Measurements from ENCODE around the gene CBX8.

CBX8 gene

DNA sequence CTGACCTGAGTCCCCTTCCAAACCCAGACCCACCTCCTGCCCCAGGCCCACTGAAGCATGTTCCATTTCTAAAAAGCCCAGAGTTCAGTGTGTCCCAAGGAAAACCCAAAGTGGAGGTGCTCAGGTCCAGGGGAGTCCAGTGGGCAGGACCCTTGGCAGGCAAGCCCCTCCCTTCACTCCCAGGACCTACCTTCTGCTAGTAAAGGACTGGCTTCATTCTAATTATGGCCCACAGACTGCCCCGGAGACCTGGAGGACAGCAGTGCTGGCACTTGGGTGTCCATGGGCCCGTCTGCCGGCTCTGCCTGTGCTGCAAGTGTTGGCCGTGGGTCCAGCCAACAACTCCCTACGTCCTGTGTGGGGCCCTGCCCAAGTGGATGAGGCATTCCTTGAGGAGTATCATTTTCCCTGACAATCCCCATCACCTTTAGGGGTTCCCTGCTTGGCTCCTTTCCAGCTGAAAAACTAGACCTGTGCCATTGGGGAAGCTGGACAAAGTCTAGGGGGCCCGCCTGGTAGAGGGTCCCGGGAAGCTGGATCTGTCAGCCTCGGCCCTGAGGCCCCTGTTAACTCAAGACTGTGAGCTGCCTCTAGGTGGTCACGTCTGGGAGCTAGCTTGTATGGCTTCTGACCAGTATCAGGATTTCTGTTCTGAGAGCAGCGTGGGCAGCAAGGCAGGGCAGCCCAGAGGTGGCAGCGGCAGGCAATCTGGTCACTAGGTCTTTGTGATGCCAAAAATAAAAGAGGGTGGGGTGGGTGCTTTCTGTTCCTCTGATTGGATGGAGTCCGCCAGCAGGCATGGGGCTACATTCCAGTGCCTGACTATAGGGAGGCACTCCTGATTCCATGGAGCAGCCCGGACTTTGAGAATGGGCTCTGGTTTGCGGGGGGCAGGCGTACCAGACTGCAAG, 10.7 kb downstream of the CBX8 start:
- TF ChIP-seq, protein P1, sequence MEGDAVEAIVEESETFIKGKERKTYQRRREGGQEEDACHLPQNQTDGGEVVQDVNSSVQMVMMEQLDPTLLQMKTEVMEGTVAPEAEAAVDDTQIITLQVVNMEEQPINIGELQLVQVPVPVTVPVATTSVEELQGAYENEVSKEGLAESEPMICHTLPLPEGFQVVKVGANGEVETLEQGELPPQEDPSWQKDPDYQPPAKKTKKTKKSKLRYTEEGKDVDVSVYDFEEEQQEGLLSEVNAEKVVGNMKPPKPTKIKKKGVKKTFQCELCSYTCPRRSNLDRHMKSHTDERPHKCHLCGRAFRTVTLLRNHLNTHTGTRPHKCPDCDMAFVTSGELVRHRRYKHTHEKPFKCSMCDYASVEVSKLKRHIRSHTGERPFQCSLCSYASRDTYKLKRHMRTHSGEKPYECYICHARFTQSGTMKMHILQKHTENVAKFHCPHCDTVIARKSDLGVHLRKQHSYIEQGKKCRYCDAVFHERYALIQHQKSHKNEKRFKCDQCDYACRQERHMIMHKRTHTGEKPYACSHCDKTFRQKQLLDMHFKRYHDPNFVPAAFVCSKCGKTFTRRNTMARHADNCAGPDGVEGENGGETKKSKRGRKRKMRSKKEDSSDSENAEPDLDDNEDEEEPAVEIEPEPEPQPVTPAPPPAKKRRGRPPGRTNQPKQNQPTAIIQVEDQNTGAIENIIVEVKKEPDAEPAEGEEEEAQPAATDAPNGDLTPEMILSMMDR (conservative IDR thresholded peaks at IDR 0.05), result no peak
- no peak for TF ChIP-seq ZFX (IDR thresholded peaks at IDR 0.05)
- no peak overlapping the region for H3K27ac ChIP-seq

DNA sequence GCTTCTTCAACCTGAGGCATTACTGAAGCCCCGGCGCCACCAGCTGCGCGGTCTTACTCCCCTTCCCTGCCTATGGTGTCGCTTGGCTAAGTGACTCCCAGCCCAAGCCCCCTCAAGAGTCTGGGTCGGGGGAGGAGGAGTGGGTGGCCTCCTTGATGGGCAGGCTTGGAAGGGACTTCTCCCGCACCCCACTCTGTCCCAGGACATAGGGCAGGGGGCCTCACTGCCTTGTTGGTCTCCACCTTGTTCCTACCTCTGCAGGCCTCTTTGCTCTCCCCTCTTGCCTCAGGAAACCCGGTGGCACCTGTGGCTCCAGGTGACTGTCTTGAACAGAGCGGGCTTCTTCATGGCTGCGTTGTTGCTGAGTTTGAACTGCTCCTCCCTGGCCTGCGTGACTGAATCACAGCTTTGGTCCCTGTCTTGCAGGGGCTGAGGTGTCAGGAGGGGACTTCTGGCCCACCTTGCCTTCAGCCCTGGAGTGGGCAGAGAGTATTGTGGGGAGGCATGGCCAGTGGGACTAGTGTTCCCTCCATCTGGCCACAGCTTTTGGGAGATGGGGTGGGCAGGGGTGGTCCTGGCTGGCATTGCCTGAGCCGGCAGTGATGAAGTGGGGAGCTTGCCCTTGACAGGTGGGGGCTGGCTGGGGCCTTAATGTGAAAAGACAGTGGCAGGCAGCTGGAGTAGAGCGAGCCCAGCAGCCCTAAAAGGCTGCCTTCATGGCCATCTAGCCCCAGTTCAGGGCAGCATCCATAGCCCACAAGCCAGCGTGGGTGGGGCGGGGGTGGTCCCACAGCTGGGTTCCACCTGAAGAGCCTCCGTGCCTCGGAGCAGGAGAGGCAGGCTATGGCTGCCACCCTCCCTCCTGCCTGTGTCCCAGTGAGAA, 11.6 kb downstream of the CBX8 start:
- no peak for TF ChIP-seq ZFX (IDR thresholded peaks at IDR 0.05)
- TF ChIP-seq, protein P1 (conservative IDR thresholded peaks at IDR 0.05), result no peak
- no peak overlapping the region for H3K27ac ChIP-seq

DNA sequence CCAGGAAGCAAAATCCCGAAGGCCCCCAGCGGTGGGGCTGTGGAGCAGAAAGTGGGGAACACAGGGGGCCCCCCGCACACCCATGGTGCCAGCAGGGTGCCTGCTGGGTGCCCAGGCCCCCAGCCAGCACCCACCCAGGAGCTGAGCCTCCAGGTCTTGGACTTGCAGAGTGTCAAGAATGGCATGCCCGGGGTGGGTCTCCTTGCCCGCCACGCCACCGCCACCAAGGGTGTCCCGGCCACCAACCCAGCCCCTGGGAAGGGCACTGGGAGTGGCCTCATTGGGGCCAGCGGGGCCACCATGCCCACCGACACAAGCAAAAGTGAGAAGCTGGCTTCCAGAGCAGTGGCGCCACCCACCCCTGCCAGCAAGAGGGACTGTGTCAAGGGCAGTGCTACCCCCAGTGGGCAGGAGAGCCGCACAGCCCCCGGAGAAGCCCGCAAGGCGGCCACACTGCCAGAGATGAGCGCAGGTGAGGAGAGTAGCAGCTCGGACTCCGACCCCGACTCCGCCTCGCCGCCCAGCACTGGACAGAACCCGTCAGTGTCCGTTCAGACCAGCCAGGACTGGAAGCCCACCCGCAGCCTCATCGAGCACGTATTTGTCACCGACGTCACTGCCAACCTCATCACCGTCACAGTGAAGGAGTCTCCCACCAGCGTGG, 12.4 kb downstream of the CBX8 start:
- no peak overlapping the region for H3K27ac ChIP-seq
- no peak for TF ChIP-seq ZFX (IDR thresholded peaks at IDR 0.05)
- TF ChIP-seq, protein P1 (conservative IDR thresholded peaks at IDR 0.05), result no peak

DNA sequence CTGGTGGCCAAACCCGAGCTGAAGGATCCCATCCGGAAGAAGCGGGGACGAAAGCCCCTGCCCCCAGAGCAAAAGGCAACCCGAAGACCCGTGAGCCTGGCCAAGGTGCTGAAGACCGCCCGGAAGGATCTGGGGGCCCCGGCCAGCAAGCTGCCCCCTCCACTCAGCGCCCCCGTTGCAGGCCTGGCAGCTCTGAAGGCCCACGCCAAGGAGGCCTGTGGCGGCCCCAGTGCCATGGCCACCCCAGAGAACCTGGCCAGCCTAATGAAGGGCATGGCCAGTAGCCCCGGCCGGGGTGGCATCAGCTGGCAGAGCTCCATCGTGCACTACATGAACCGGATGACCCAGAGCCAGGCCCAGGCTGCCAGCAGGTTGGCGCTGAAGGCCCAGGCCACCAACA, 13.0 kb downstream of the CBX8 start:
- TF ChIP-seq, protein P1 (conservative IDR thresholded peaks at IDR 0.05), result no peak
- no peak for TF ChIP-seq ZFX (IDR thresholded peaks at IDR 0.05)
- no peak overlapping the region for H3K27ac ChIP-seq

DNA sequence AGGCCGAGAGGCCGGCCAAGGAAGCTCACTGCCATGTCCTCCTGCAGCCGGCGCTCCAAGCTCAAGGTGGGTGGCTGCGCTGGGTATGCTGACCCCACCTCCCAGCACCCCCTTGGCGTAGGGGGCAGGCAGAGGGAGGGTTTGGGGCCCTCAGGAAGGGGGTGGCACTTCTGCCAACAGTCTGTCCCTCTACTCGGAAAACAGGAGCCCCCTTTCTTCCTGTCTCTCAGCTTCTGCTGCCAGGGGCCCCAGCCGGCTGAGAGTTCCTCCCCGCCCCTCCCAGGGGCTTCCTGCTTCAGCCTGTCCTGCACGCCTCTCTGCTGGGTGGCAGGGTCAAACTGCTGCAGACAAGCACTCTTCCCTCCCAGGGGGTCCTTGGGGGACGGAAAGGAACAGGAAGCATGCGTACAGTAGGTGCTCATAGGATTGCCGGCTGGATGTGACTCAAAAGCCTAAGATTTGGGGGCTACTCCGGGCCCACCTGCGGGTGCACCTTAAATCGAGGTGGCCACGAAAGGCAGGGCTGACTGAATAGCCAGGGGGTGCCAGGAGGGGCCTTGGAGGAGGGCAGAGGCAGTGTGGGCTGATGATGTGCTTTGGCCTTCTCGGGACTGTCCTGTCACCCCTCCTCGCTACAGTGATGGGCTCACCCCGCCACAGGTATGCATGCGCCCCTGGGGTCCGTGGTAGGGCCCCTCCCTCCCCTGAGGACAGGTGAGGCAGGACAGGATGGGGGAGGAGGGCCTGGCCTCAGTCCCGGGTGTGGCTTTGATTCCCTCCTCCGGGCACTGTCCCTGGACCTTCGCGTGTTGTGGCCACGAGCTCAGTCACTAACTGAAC, 14.9 kb downstream of the CBX8 start:
- H3K27ac ChIP-seq, result no peak overlapping the region
- TF ChIP-seq ZFX (IDR thresholded peaks at IDR 0.05), result no peak
- TF ChIP-seq, protein P1 (conservative IDR thresholded peaks at IDR 0.05), result no peak

DNA sequence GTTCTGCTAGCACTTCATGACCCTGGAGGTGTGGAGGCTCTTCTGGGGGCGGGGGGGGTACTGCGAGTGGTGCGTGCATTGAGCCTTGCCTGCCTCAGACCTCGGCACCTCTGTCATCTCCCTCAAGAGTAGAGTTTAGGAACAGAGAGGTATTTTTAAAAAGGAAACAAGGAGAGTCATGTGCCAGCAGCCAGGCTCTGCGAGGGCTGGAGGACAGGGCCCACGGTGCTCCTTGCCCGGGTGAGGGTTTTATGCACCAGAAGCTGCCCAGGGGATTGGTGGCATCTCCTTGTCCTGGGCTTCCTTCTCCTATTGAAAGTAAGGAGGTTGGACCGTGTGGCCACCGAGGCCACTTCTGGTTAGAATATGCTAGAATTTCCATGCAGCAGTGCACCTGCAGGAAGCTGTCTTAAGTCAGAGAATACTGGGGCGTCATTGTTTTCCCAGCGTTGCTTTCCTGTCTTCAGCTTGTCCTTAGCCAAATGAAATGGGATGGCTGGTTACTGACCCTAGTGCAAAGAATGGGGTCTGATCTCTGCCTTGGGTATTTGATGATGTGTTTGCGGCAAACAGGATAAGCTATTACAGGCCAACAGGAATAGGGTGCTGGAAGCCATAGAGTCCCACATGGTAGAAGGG, 15.7 kb downstream of the CBX8 start:
- no peak overlapping the region for H3K27ac ChIP-seq
- TF ChIP-seq, protein P1 (conservative IDR thresholded peaks at IDR 0.05), result no peak
- TF ChIP-seq ZFX (IDR thresholded peaks at IDR 0.05), result no peak

Data from C4-2B (cell line).